Vagina (tissue), 2 donors: ENCODE measurements around the gene HRH2.

ENCODE experiments used
- POLR2A ChIP-seq, 2 donors: fragments of 450-650 bp; IDR thresholded peaks; one replicate each; pipeline ENCODE4 v1.6.1; 2017; ENCODE audit warnings: antibody characterized with exemption in 2 of 2, mild to moderate bottlenecking in 2 of 2, moderate library complexity in 2 of 2
- POLR2AphosphoS5 ChIP-seq, 2 donors: sonication (generic); formaldehyde crosslinking; IDR thresholded peaks; one replicate each; pipeline ENCODE4 v1.9.0; 2017; ENCODE audit warnings: antibody characterized with exemption in 2 of 2, mild to moderate bottlenecking in 2 of 2, low read depth in 1 of 2; ENCODE audit not compliant: insufficient read depth in 1 of 2
- TF ChIP-seq, protein P1 (sequence below), 3 experiments: fragments of 450-650 bp in 2 of 3; fragments of 200-600 bp in 1 of 3; sonication (generic) in 1 of 3; IDR thresholded peaks; one replicate each; pipeline ENCODE4 v1.5.1; 2017 to 2019; ENCODE audit warnings: antibody characterized with exemption in 3 of 3, mild to moderate bottlenecking in 2 of 3, moderate library complexity in 2 of 3

DNA sequence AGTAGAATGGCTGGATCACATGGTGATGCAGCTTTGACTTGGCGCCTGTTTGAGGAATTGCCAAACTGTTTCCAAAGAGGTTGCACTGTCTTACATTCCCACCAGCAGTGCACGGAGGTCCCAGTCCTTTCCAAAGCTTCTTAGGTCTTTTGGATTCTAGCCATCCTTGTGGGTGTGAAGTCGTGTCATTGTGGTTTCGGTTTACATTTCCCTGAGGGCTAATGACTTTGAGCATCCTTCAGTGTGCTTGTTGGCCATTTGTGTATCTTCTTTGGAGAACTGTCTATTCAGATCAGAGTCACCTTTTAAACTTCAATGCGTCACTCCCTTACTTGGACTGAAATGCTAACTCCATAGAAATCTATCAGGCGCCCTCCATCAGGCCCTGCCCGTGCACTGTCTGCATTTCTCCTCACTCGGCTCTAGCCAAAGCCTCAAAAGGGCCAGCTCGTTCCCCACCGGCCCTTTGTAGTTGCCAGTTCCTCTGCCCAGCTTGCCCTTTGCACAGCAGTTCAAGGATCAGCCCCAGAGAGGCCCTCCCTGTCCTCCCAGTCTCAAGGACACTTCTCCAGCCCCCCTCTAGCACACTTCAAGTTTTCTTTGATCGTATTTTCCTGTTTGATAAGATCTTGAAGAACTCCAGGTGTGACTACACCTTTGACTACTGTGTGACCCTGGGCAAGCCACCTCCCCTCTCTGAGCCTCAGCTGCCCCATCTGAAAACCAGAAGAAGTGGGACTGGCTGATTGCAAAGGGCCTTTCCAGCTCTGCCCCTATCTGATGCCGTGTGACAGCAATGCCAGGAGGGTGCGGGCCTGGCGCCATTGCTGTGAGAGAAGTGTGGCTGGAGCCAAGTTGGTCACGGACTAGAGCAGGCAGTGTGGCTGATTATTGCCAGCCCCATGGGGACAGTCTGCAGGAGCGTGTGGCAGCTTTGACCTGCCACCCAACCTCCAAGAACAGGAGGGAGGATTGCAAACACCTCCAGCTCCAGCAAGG, 5.6 kb downstream of the HRH2 start:
- TF ChIP-seq, protein P1, sequence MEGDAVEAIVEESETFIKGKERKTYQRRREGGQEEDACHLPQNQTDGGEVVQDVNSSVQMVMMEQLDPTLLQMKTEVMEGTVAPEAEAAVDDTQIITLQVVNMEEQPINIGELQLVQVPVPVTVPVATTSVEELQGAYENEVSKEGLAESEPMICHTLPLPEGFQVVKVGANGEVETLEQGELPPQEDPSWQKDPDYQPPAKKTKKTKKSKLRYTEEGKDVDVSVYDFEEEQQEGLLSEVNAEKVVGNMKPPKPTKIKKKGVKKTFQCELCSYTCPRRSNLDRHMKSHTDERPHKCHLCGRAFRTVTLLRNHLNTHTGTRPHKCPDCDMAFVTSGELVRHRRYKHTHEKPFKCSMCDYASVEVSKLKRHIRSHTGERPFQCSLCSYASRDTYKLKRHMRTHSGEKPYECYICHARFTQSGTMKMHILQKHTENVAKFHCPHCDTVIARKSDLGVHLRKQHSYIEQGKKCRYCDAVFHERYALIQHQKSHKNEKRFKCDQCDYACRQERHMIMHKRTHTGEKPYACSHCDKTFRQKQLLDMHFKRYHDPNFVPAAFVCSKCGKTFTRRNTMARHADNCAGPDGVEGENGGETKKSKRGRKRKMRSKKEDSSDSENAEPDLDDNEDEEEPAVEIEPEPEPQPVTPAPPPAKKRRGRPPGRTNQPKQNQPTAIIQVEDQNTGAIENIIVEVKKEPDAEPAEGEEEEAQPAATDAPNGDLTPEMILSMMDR (IDR thresholded peaks at IDR 0.05) = no peak
- TF ChIP-seq POLR2AphosphoS5 (IDR thresholded peaks at IDR 0.05; ENCODE audit: insufficient read depth in 1 of 2, low read depth in 1 of 2) (no peak), POLR2A (IDR thresholded peaks at IDR 0.05) (no peak)
